ENCODE results near the gene DERA.

GRCh38 chr12:15962760-15963159 is 51.6 kb downstream of the DERA start:
- TF ChIP-seq CTCF (conservative IDR thresholded peaks at IDR 0.05 in 1 of 2, IDR thresholded peaks at IDR 0.05 in 1 of 2; ENCODE audit: low read depth in 1 of 2, low read length in 2 of 2) (no peak), EZH2 (IDR thresholded peaks at IDR 0.05; ENCODE audit: low read length, missing control alignments) (no peak)

Measured in fibroblast of lung (primary cell).